ENCODE results near the gene SYNGAP1.
A peak's percentile ranks its signal among the peaks of the same experiment; 100 is the strongest.
"Not testable (repeated sequence)": the region's sequence is repeated elsewhere in the genome, so short reads cannot be mapped to it uniquely, and the experiment has no call there.

SYNGAP1 gene

GRCh38 chr6:33391278-33391921 lies 28.5 kb upstream of the SYNGAP1 start, which contains the start of gene KIFC1:
Gene KIFC1 (plus strand): TSS chr6:33391823. CDS start chr6:33391986, 163 bp downstream.
- DNase-seq (ENCODE audit: insufficient read length, low spot score) (peak; percentile 92), FAIRE-seq (peak; percentile 84)
- TF ChIP-seq POLR2A (IDR thresholded peaks at IDR 0.05; ENCODE audit: low read depth, low read length): peak; percentile 56; the same call in 1 of the 2 replicates

- FAIRE-seq (no peak), DNase-seq (ENCODE audit: insufficient read length, low spot score) (no peak)
- no peak for TF ChIP-seq POLR2A (IDR thresholded peaks at IDR 0.05; ENCODE audit: low read depth, low read length)
Measured at GRCh38 chr6:33391922-33392594, 27.8 kb upstream of the SYNGAP1 start.

- TF ChIP-seq POLR2A (IDR thresholded peaks at IDR 0.05; ENCODE audit: low read depth, low read length): no peak
- no peak for DNase-seq (ENCODE audit: insufficient read length, low spot score)
- no peak for FAIRE-seq
Measured at GRCh38 chr6:33392595-33392948, 27.3 kb upstream of the SYNGAP1 start.

GRCh38 chr6:33392979-33393378 lies 26.9 kb upstream of the SYNGAP1 start:
- no peak for TF ChIP-seq POLR2A (IDR thresholded peaks at IDR 0.05; ENCODE audit: low read depth, low read length)
- no peak for DNase-seq (ENCODE audit: insufficient read length, low spot score)
- FAIRE-seq: no peak

- DNase-seq (ENCODE audit: insufficient read length, low spot score) (no peak), FAIRE-seq (no peak)
- TF ChIP-seq POLR2A (IDR thresholded peaks at IDR 0.05; ENCODE audit: low read depth, low read length): no peak
Measured at GRCh38 chr6:33397541-33397940, 22.3 kb upstream of the SYNGAP1 start.

GRCh38 chr6:33398601-33399000 lies 21.3 kb upstream of the SYNGAP1 start:
- not testable (repeated sequence) for FAIRE-seq; DNase-seq (ENCODE audit: insufficient read length, low spot score)

GRCh38 chr6:33399881-33400280 lies 20.0 kb upstream of the SYNGAP1 start:
- not testable (repeated sequence) for FAIRE-seq; DNase-seq (ENCODE audit: insufficient read length, low spot score)

GRCh38 chr6:33404884-33405283 lies 15.0 kb upstream of the SYNGAP1 start:
- FAIRE-seq (no peak), DNase-seq (ENCODE audit: insufficient read length, low spot score) (no peak)
- TF ChIP-seq POLR2A (IDR thresholded peaks at IDR 0.05; ENCODE audit: low read depth, low read length): no peak

GRCh38 chr6:33405386-33405940 lies 14.4 kb upstream of the SYNGAP1 start:
- FAIRE-seq: no peak
- TF ChIP-seq POLR2A (IDR thresholded peaks at IDR 0.05; ENCODE audit: low read depth, low read length): no peak
- DNase-seq (ENCODE audit: insufficient read length, low spot score): no peak

- FAIRE-seq (no peak), DNase-seq (ENCODE audit: insufficient read length, low spot score) (no peak)
- no peak for TF ChIP-seq POLR2A (IDR thresholded peaks at IDR 0.05; ENCODE audit: low read depth, low read length)
Measured at GRCh38 chr6:33406126-33406525, 13.7 kb upstream of the SYNGAP1 start.

- no peak for FAIRE-seq
- DNase-seq (ENCODE audit: insufficient read length, low spot score): no peak
- TF ChIP-seq POLR2A (IDR thresholded peaks at IDR 0.05; ENCODE audit: low read depth, low read length): no peak
Measured at GRCh38 chr6:33407132-33407718, 12.6 kb upstream of the SYNGAP1 start.

- FAIRE-seq (no peak), DNase-seq (ENCODE audit: insufficient read length, low spot score) (peak; percentile 93)
- peak; percentile 40 for TF ChIP-seq POLR2A (IDR thresholded peaks at IDR 0.05; ENCODE audit: low read depth, low read length)
Measured at GRCh38 chr6:33410050-33410710, 9.7 kb upstream of the SYNGAP1 start.

GRCh38 chr6:33410711-33411631 lies 8.9 kb upstream of the SYNGAP1 start, which contains the start of gene PHF1:
Gene PHF1 (plus strand): TSS chr6:33411014. CDS start chr6:33412264, 1,250 bp downstream.
- DNase-seq (ENCODE audit: insufficient read length, low spot score): no peak
- TF ChIP-seq POLR2A (IDR thresholded peaks at IDR 0.05; ENCODE audit: low read depth, low read length): peak; percentile 57
- no peak for FAIRE-seq
